NCI-H2107 treated with DMSO at 0.1 percent for 48 hours (cell line): ENCODE data around the gene CEACAM20.
"Not testable (repeated sequence)": the region's sequence is repeated elsewhere in the genome, so short reads cannot be mapped to it uniquely, and the experiment has no call there.

Experiments
- DNase-seq: peaks from one replicate; lab custom pipeline; 2025; ENCODE audit not compliant: unreplicated experiment; lab: John Stamatoyannopoulos, UW

Gene CEACAM20

GRCh38 chr19:44529536-44529935 is at the start of gene CEACAM20:
CEACAM20 (minus strand) TSS chr19:44529675; CDS start chr19:44529509, 166 bp downstream.
- no peak for DNase-seq

- no peak for DNase-seq
These were observed 48.0 kb upstream of the CEACAM20 start for GRCh38 chr19:44577566-44577874.

- DNase-seq: peak; percentile 6
These were observed 47.5 kb upstream of the CEACAM20 start for GRCh38 chr19:44576843-44577565.

- DNase-seq: no peak
These were observed 45.7 kb upstream of the CEACAM20 start for GRCh38 chr19:44575116-44575700.

GRCh38 chr19:44574186-44574950 is 44.9 kb upstream of the CEACAM20 start:
- DNase-seq: no peak

- DNase-seq: no peak
These were observed 44.2 kb upstream of the CEACAM20 start for GRCh38 chr19:44573627-44574026.

GRCh38 chr19:44573183-44573582 is 43.7 kb upstream of the CEACAM20 start:
- no peak for DNase-seq

- DNase-seq: no peak
These were observed 43.1 kb upstream of the CEACAM20 start for GRCh38 chr19:44572581-44572900.

GRCh38 chr19:44571830-44572580 is 42.5 kb upstream of the CEACAM20 start:
- DNase-seq: no peak

- peak; percentile 49 for DNase-seq
These were observed 41.7 kb upstream of the CEACAM20 start for GRCh38 chr19:44570984-44571684.

- DNase-seq: no peak
These were observed 41.1 kb upstream of the CEACAM20 start for GRCh38 chr19:44570603-44570983.

- DNase-seq: no peak
These were observed 38.3 kb upstream of the CEACAM20 start for GRCh38 chr19:44567745-44568144.

GRCh38 chr19:44566984-44567383 is 37.5 kb upstream of the CEACAM20 start:
- DNase-seq: no peak

GRCh38 chr19:44563086-44563655 is 33.7 kb upstream of the CEACAM20 start:
- not testable (repeated sequence) for DNase-seq

GRCh38 chr19:44557933-44558332 is 28.5 kb upstream of the CEACAM20 start:
- DNase-seq: no peak

GRCh38 chr19:44554641-44555246 is 25.3 kb upstream of the CEACAM20 start:
- DNase-seq: no peak

GRCh38 chr19:44553478-44554171 is 24.1 kb upstream of the CEACAM20 start:
- no peak for DNase-seq

- no peak for DNase-seq
These were observed 22.8 kb upstream of the CEACAM20 start for GRCh38 chr19:44552324-44552723.

- DNase-seq: no peak
These were observed 22.4 kb upstream of the CEACAM20 start for GRCh38 chr19:44551850-44552249.

- not testable (repeated sequence) for DNase-seq
These were observed 21.5 kb upstream of the CEACAM20 start for GRCh38 chr19:44550976-44551375.
